ENCODE measurements around the gene LRRC15. TPM values are rescaled to one million over a fixed set of nuclear protein-coding genes. Genes with fewer than 3 reads are reported as not detected.

The LRRC15 gene
- polyA plus RNA-seq, 2 of the 4 experiments (the other 2 are of a cell fraction): 0.05 to 0.14 TPM

DNA sequence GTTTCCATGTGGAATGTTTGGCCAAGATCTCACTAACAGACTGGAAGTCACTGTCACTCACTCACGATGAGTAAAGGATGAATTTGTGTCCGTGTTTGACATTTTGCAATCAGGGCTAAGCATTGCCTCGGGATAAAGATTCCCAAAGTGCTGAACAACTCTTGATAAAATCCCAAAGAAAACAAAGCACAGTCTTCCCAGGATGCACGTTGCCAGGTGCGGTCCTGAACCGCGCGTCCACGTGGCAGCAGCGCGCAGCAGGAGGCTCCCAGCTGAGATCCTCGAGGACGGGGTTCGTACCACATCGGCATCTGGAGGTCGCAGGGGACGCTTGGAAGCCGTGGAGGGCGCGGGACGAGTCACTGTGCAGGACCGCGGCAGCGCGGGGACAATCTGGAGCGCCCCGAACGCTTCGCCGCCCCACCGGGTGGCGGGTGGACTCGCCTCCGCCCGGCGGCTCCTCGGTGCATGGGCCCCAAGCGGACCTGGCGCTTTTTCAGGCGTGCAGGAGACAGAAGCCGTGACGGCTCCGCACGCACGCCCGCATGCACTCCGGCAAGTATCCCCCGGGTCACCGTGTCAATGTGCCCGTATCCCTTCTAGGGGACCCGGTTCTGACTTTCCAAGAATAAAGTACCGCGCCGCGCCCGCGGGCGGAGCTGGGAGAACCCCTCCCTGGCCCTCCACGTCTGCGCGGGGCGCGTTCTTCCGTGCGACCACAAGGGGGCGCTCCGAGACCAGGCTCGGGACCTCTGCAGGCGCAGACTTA, 36.1 kb downstream of the LRRC15 start (continued):
- TF ChIP-seq, protein P1, sequence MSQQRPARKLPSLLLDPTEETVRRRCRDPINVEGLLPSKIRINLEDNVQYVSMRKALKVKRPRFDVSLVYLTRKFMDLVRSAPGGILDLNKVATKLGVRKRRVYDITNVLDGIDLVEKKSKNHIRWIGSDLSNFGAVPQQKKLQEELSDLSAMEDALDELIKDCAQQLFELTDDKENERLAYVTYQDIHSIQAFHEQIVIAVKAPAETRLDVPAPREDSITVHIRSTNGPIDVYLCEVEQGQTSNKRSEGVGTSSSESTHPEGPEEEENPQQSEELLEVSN (IDR thresholded peaks at IDR 0.05; ENCODE audit: borderline replicate concordance, low read depth): peak; percentile 96
- TF ChIP-seq JUN (IDR thresholded peaks at IDR 0.05) (peak in 1 of 2 experiments; percentile 60; a peak in 2 of 5 replicates), HOXB5 (CRISPR knock-in tag; IDR thresholded peaks at IDR 0.05) (peak; percentile 68), HDAC2 (IDR thresholded peaks at IDR 0.05) (no peak), CEBPB (IDR thresholded peaks at IDR 0.05) (peak; percentile 60 to 72; a peak in 3 of 4 replicates), GATA3 (IDR thresholded peaks at IDR 0.05; ENCODE audit: borderline replicate concordance) (0 out of 2 replicates have a peak, but pooled peaks have one; percentile 12), RARB (CRISPR knock-in tag; IDR thresholded peaks at IDR 0.05) (no peak), RCOR1 (IDR thresholded peaks at IDR 0.05; ENCODE audit: low read depth, low read length) (no peak), EHF (CRISPR knock-in tag; IDR thresholded peaks at IDR 0.05) (0 out of 2 replicates have a peak, but pooled peaks have one; percentile 53)
- TF ChIP-seq, protein P2, sequence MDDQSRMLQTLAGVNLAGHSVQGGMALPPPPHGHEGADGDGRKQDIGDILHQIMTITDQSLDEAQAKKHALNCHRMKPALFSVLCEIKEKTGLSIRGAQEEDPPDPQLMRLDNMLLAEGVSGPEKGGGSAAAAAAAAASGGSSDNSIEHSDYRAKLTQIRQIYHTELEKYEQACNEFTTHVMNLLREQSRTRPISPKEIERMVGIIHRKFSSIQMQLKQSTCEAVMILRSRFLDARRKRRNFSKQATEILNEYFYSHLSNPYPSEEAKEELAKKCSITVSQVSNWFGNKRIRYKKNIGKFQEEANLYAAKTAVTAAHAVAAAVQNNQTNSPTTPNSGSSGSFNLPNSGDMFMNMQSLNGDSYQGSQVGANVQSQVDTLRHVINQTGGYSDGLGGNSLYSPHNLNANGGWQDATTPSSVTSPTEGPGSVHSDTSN (IDR thresholded peaks at IDR 0.05): no peak
- TF ChIP-seq, protein P3, sequence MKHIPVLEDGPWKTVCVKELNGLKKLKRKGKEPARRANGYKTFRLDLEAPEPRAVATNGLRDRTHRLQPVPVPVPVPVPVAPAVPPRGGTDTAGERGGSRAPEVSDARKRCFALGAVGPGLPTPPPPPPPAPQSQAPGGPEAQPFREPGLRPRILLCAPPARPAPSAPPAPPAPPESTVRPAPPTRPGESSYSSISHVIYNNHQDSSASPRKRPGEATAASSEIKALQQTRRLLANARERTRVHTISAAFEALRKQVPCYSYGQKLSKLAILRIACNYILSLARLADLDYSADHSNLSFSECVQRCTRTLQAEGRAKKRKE (CRISPR knock-in tag; IDR thresholded peaks at IDR 0.05; ENCODE audit: low read depth): no peak; the same call in 1 of the 2 replicates
- TF ChIP-seq, protein P4, sequence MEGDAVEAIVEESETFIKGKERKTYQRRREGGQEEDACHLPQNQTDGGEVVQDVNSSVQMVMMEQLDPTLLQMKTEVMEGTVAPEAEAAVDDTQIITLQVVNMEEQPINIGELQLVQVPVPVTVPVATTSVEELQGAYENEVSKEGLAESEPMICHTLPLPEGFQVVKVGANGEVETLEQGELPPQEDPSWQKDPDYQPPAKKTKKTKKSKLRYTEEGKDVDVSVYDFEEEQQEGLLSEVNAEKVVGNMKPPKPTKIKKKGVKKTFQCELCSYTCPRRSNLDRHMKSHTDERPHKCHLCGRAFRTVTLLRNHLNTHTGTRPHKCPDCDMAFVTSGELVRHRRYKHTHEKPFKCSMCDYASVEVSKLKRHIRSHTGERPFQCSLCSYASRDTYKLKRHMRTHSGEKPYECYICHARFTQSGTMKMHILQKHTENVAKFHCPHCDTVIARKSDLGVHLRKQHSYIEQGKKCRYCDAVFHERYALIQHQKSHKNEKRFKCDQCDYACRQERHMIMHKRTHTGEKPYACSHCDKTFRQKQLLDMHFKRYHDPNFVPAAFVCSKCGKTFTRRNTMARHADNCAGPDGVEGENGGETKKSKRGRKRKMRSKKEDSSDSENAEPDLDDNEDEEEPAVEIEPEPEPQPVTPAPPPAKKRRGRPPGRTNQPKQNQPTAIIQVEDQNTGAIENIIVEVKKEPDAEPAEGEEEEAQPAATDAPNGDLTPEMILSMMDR (IDR thresholded peaks at IDR 0.05): peak; percentile 86

DNA sequence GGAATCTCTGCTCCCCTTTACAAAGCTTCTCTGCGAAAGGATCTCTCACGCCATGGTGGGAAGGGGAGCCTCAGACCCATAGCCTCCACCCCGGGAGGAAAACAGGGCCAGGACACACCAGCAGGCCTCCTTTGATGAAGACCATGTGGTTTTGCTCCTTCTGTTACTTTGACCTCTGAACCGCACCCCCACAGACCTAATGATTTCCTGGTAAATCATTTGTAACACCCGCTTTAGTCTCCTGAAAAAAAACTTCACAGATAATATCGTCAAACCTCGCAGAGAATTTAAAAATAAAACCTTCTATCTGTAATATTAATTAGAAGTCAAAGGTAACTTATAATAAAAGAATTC, 36.7 kb downstream of the LRRC15 start:
- TF ChIP-seq HOXB13 (CRISPR knock-in tag; IDR thresholded peaks at IDR 0.05; ENCODE audit: low read depth): no peak
- TF ChIP-seq NPAS2 (CRISPR knock-in tag; IDR thresholded peaks at IDR 0.05; ENCODE audit: borderline replicate concordance): no peak
- TF ChIP-seq ZNF302 (CRISPR knock-in tag; IDR thresholded peaks at IDR 0.05): no peak
- TF ChIP-seq, protein P5, sequence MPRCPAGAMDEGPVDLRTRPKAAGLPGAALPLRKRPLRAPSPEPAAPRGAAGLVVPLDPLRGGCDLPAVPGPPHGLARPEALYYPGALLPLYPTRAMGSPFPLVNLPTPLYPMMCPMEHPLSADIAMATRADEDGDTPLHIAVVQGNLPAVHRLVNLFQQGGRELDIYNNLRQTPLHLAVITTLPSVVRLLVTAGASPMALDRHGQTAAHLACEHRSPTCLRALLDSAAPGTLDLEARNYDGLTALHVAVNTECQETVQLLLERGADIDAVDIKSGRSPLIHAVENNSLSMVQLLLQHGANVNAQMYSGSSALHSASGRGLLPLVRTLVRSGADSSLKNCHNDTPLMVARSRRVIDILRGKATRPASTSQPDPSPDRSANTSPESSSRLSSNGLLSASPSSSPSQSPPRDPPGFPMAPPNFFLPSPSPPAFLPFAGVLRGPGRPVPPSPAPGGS (IDR thresholded peaks at IDR 0.05): no peak
- TF ChIP-seq GATA3 (IDR thresholded peaks at IDR 0.05; ENCODE audit: borderline replicate concordance): no peak
- TF ChIP-seq HOXB5 (CRISPR knock-in tag; IDR thresholded peaks at IDR 0.05): no peak
- no peak for TF ChIP-seq CHD4 (IDR thresholded peaks at IDR 0.05; ENCODE audit: borderline replicate concordance)
- WGBS (ENCODE audit: missing lambda C conversion rate): 77% methylated on average over 7 of the region's 7 CpGs
- Histone ChIP-seq H3K4me2 (peak overlapping the region; percentile 82), H3K27ac (peak overlapping the region; percentile 68 to 69), H3K9me3 (no peaks in the 10 kb centered on the region), H3K4me3 (no peak overlapping the region; the same call in 1 of the 3 replicates), H3K4me1 (peaks cover 25% of the 10 kb centered on the region)
- no peak for ATAC-seq
- ChIA-PET CTCF (interaction anchor here (0.9 to 5.6 kb wide), 15 partner anchors 9 to 554 kb away, joined by 3 to 74 read pairs (median 4); partner anchors contain the start of gene LSG1), POLR2A (interaction anchor here (1.5 kb wide), 1 partner anchor 10 kb away, joined by 6 read pairs; no protein-coding TSS in a partner anchor)
- no peak for DNase-seq (ENCODE audit: low read depth in 1 of 2, low spot score in 1 of 2)
- FAIRE-seq: no peak
